NOMO-1 treated with DMSO at 0.1 percent for 48 hours (cell line): ENCODE data around the gene BCR.

ENCODE experiments used
- DNase-seq: peaks from one replicate; lab custom pipeline; 2025; ENCODE audit not compliant: unreplicated experiment; lab: John Stamatoyannopoulos, UW

BCR gene

DNA sequence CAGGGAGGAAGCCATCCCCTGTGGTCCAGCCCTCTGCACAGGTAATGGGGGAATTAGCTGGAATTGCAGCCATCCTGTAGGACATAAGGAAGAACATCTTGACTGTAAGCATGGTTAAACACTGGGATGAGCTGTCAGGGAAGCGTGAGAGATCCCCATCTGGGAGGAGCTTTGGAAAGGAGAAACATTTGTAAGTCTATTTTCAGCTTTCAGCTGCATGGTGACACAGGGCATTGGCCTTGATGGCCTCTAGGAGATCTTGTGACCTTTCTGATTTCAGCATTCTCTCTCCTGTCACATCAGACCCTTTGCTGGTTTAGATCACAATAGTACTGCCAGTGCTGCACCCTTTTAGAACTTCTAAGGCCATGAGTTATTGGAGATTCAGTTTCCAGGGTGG, 47.1 kb downstream of the BCR start:
- no peak for DNase-seq

DNA sequence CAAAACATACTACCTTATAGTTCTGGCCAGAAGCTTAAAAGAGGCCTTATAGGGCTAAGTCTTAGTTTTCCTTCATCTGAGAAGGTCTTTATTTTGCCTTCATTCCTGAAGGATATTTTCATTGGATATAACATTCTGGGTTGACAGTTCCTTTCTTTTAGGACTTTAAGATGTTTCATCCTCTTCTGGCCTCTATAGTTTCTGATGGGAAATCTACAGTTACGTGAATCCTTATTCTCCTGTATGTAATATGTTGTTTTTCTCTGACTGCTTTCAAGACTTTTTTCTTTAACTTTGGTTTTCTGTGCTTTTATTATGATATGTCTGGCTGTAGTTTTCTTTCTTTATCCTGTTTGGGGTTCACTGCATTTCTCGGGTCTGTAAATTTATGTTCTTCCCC, 48.2 kb downstream of the BCR start:
- no peak for DNase-seq

DNA sequence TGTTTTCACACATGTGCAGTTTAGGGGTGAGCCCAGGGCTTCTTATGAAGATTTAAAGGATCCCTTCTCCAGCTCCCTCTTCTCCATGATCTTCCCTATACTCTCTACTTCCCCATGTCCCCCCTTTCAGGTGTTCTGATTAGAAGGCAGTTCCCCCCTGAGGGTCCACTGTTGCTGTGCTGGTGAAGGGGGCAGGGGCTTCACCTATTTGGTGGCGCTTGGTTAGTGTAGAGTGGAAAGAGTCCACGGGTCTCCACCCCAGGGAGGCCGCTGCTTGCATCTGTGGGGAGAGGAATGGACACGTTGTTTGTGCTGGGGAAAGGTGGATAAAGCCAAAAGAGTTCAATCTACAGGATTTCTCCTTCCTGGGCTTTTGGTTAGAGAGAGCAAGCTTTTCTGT, 49.3 kb downstream of the BCR start:
- no peak for DNase-seq

DNA sequence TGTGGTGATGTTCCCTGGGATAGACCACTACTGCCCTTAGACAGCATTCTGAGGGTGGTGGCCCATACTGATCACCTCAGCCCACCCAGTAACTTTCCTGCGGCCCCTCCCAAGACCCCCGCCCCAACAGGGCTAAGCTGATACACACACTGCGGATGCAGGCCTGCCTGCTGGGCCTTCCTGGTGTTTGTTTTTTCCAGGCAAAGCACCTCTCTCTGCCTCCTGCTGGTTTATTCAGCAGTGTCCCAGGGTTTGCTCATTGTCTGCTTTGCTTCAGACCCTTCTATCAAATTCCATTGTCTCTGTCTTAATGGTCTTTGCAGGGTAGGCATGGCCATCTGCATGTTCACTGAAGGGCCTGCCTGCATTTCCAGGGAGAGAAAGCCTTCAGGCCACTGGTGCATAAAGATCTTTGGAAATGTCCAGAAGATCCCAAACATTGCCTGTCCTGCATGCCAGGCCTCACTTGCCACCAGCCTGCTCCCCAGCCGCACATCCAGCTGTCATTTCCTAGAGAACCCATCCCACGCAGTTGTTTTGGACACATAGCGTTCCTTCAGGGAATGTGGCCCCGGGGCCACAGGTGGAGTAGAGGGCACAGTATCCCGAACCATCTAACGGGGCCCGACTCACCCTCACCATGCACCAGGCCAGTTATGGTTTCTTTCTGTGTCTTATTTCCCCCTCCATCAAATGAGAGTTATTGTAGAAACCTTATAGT, 50.2 kb downstream of the BCR start:
- DNase-seq = no peak

DNA sequence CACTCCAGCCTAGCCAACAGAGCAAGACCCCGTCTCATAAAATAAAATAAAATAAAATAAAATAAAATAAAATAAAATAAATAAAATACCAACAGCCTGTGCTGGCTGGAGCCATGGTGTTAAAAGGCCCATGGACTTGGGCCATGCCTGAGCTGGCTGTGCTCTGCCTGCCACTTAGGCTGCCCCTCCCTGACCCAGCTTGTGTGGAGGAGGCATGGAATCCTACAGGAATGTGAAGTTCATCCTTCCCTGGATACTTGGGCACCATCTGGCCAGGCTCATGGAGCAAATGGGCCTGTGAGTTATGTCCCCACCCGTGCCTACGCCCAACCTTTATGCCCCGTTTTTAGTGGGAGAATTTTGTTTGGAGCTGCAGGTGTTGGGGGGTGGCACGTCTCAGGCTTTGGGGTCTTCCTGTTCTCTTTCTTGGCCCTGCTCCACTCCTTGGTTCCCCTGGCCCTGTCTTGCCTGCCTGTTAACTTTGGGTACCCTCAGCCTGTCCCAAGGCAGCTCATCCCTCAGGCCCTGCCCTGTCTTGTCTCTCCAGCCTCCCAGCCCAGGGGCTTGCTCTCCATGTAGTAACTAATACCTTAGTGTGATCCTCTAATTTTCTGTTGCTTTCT, 51.3 kb downstream of the BCR start:
- DNase-seq = no peak

DNA sequence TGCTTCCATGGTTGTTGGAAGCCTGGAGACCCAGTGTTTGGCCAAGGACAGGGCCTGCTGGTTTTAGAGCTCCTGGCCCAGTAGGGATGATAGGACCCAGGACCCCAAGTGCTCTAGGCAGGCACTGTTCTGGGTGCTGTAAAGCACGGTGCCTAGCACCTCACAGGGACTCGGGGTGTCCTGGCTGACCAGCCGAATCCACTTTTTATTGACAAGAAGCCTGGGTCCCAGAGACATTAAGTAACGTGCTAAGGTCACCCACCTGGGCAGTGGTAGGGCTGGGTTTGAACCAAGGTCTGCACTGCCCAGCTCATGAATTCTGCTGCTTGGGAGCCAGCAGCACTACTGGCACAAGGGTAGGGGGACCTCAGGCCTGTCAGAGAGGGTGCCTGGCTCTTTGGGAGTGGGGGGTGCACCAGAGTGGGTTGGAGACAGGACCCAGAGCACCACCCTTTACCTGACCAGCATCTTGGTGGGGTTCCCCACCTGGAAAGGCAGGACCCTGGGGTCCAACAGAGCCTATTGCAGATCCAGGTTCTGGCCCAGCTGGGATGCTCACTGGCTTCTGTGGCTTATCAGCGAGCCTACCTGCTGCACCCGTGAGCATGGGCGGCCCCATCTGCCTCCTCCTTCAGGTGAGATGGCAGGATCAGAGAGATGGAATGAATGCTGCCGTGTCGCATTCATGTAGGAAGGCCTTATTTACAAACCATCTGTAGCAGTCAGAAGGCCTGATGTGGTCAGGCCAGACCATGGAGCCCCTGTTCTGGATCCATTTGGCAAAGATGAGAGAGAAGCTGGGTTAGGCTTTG, 52.0 kb downstream of the BCR start:
- DNase-seq = no peak

DNA sequence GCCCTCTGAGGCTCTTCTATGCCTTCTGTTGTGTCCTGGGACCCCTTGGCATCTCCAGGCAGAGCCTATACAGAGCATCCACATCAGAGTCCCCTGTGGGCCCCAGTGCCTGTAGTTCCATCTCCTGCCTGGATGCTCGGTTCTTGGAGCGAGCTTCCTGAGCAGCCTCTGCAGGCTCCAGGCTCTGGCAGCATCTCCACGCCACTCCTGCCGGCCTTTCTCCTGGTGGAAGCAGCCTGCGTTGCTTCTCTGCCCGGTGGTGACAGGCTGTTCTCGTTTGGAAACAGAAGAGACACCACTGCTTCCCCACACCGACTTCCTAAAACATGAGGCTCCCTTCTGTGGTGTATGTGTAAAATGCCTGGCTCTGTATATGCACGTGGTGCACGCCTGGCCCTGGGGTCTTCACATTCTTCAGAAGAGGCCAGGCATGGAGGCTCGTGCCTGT, 52.8 kb downstream of the BCR start:
- no peak for DNase-seq

DNA sequence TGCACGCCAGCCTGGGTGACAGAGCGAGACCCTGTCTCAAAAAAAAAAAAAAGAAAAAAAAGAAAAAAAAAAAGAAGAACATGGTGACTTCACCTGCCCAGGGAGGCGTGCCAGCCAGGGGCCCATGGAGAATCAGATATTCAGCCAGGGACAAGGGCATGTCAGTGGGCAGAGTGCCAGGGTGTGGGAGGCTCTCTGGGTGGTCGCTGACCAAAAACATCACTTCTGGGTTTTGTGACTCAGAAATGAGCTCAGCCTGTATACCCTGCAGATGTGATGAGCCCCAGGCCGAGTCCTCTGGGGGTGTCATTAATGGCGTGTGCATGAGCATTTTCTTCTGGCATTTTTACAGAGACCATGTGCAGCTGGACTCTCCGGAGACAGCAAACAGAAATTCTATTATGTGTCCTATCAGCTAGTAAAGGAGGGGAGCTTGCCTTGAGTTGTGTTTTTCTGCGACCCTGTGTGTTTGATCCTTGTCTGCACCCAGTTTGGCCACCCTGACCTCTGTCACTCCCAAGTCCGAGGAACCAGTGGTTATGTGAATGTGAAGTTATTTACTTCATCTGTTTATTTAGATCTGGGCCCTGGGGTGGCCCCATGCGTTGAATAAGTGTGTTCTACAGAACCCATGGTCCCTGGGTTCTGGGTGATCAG, 53.6 kb downstream of the BCR start:
- DNase-seq = no peak

DNA sequence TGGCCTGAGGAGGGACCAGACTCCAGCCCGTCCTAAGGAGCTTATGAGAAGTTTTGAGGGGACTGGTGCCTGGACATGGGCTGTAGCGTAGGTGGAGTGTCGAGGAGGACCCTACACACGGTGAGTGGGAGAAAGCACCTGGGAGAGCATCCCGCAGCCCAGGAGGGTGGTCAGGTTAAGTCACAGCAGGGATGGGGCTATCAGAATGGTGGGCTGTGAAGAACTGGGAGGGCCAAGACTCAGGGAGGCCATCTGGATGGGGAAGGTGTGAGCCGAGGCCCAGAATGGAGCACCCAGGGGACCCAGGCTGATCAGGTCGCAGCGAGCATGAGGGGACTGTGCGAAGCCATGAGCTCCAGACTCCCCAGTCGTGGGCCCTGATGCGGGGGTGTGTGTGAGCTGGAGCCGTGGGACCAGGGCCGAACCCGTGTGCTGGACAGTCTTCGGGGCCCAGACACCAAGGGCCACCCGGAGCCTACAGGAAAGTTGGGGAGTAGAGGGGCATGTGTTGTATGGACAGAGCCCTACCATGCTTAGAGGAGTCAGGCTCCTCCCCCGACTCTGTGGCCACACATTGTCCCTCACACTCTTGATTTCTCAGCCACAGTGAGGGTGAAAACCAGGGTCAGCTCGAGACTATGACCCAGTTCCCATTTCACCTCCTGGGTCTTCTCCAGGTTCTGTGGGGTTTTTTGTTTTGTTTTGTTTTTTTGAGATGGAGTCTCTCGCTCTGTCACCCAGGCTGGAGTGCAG, 54.3 kb downstream of the BCR start:
- no peak for DNase-seq

DNA sequence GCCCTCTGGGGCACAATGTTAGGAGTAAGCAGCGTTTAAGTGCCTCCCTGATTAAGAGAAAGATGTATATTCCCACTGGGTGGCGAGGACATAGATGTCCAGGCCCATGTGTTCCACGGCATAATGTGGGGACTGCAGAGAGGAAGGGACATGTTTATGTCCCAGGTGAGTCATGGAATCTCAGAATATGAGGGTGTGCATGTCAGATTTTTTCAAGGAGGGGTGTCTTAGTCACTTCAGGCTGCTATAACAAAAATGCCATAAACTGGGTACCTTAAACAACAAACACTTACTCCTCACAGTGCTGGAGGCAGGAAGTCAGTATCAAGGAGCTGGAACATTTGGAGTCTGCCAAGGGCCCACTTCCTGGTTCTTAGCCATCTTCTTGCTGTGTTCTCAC, 55.1 kb downstream of the BCR start:
- no peak for DNase-seq

DNA sequence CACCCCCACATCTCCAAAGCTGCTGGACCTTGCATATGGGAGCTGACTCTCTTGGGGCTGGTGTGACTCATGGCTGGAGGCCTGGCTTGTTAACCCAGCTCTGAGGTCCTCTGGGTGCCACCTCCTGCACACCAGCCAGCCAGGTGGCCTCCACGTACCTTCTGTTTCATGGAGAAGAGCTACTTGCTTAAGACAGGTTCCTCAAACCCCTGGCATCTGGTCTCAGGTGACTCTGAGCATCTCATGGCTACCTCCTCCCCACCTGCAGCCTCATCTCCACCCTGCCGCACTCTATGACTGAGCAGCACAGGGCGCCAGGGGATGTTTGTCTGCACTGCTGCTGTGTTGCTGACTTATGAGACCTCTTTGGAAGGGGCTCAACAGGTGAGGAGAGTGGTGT, 55.7 kb downstream of the BCR start:
- no peak for DNase-seq

DNA sequence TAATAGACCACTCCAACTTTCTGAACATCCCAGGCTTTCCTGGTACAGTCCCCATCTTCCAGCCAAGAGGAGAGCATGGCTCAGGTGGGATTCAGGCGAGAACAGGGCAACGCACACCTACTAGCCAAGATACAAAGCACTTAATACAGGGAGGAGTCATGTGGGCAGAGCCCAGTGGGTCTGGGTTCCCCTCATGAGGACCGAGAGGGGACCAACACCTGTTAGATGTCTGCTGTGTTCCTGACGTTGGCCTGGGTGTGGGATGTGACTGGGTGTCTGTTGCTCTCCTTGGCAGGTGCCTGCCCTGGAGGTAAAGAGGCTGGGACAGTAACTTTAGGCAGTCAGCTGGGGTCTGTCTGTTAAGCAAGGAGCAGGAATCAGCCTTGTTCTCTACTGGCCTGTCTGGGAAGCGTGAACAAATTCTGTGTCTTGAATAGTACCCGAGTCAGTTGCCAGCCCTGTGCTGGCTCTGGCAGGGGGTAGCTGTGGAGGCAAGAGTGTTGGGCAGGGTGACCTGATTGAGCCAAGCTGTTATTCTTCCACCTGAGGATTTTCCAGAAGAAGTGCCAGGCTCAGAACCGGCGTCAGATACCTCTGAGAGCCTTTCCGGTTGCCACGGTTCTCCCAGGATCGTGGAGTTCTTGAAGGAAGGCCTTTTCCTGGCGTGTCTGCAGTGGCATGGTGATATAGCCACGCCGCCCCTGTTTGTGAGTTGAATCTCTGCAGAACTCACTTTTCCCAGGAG, 56.3 kb downstream of the BCR start:
- no peak for DNase-seq

DNA sequence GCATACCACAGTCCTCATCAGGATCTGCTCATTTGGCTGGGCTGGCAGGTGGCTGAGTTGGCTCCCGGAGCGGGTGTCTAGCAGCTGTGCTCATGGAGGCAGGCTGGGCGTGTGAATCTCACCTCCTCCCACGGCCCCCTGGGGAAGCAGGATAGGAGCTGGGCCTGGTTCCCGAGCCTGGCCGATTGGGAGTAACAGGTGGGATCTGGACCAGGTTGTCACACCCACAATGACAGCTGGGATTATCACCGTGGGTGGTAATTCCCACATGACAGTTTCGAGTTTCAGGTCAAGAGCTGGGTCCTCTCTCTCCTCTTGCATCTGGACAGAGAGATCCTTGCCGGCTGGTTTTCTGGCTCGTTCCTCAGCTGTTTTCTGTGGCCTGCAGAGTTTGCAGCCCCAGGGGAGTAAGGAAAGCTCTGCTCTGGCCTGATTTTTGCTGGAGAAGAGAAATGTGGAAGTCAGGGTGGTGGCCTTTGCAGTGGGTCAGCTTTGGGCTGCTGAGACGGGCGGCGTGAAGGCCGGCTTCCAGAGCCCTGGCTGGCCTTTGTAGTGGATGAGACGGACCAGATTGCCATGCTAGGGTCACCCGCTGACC, 57.0 kb downstream of the BCR start:
- no peak for DNase-seq

DNA sequence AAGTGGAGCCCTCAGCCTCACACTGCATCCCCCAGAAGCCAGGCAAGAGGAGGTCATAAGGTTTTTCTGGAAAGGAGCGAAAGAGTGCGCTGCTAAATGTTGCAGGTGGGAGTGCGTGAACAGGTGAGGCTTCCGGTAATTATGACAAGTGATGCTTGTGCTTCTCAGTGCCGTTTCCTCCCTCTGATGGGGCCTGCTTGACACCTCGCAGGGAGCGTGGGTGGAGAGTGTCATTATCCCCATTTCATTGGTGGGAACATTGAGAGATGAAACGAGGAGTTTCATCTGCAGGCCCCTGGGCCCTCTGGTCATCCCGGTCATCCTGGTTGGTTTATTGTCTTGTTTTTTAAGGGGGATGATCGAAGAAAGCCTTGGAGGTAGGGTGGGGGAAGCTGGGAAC, 57.5 kb downstream of the BCR start:
- DNase-seq = no peak

DNA sequence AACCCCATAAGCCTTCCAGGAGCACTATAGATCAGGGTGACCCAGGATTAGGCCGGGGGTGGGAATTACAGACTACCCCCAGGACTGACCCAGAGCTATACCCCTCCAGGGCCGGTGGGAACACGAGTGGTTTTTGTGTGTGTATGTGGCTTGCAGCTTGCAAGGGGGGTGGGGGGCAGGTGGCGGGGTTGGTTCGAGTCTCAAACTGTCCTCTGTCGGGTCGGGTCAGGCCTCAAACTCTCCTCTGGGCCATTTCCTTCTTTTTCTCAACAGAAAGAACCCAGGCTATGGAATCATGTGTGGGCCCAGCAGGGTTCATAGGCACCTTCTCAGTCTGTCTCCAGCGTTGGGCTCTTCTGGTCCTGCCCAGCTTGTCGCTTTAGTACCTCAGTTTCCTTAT, 58.4 kb downstream of the BCR start:
- no peak for DNase-seq

DNA sequence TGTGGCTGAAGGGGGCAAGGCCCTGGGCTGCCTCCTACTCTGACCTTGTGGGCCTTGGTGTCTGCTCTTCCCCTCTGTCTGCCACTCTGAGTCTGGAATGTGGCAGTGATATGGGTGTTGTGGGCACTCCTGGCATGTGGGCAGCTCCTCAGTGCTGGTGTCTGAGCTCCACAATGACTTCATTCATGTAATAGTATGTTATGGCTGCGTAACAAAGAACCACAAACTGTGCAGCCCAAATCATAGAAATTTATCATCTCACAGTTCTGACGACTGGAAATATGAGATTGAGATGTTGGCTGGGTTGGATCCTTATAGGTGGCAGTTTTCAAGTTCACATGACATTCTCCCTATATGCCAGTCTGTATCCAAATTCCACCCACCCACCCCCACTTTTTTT, 59.1 kb downstream of the BCR start:
- no peak for DNase-seq

DNA sequence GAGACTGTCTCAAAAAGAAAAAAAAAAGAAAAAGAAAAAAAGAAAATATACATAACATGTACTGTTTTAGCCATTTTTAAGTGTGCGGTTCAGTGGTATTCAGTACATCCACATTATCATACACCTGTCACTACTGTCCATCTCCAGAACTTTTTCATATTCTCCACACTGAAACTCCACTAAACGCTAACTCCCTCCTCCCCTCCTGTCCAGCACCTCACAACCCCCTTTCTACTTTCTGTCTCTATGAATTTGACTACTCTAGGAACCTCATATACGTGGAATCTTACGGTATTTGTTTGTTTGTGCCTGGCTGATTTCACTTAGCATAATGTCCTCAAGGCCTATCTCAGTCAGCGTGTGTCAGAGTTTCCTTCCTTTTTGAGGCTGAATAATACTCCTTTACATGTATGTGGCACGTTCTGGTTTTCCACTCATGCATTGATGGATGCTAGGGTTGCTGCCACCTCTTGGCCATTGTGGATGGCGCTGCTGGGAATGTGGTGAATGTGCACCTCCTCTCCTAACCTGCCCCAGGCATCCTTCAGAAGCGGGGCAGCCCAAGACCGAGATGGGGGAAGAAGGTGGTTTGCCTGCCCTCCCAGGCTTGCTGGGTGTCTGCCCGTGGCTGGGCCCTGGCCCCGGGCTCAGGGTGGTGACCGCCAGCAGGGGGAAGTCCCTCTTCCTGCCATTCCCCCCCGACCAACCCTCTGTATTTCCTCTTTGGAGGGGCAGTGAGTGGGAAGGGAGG, 60.5 kb downstream of the BCR start:
- DNase-seq = no peak

DNA sequence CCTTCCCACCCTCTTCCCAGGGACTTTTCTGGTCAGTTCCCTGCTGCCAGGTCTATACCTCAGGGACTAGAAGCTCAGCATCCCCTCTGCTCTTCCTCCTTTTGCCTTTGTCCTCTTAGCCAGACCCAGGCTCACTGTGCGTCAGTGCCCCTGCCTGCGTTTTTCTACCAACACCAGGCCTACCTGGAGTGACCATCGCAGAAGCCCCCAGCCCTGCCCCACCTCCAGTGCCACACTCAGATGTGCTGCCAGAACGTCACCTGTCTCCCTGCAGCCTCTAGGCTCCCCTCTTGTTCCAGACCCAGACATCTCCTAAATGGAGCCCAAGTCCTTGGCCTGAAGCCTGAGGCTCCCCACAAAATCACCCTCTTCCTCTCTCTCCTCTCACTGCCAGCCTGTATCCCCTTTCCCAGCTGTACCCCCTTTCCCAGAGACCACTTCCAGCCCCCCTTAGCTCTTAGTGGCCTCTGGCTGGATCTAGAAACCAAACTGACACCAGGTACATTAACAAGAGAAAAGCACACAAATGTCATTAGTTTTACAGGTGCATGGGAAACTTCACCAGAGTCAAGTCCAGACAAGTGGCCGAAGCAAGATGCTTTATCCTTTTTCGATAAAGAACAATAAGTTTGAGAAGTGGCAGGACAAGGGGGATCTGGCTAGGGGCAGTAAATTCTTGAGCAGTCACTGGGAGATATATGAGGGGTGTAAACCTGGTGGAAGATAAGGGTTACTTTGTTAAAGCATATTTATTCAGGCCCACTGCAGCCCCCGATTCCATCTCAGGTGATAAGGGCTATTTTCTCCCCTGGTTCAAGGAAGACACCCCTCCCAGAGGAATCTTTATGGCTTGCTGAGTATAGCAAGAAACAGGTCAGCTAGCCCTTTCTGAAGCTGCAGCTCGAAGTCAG, 61.5 kb downstream of the BCR start:
- DNase-seq = no peak
